HCT116 (cell line): ENCODE data around the gene KRTAP4-8.

Experiments used
- CEBPB ChIP-seq: IDR thresholded peaks from 2 replicates; pipeline ENCODE4 v1.6.1; 2012; ENCODE audit warnings: low read depth
- EGR1 ChIP-seq: IDR thresholded peaks from 2 replicates; pipeline ENCODE4 v1.6.1; 2012; ENCODE audit warnings: low read depth
- FOSL1 ChIP-seq: IDR thresholded peaks from 2 replicates; pipeline ENCODE4 v1.6.1; 2012; ENCODE audit warnings: low read depth
- POLR2A ChIP-seq: IDR thresholded peaks from 2 replicates; pipeline ENCODE4 v1.7.0; 2011; ENCODE audit warnings: borderline replicate concordance; ENCODE audit not compliant: insufficient read depth, insufficient read length; ENCODE audit errors: extremely low read depth
- POLR2AphosphoS5 ChIP-seq: IDR thresholded peaks from 2 replicates; pipeline ENCODE4 v1.6.1; 2011; ENCODE audit warnings: mild to moderate bottlenecking, low read depth, low read length, moderate library complexity
- RAD21 ChIP-seq: IDR thresholded peaks from 2 replicates; pipeline ENCODE4 v1.6.1; 2012; ENCODE audit warnings: low read depth, mild to moderate bottlenecking
- SIN3A ChIP-seq: IDR thresholded peaks from 2 replicates; pipeline ENCODE4 v1.6.1; 2012; ENCODE audit warnings: low read depth
- YY1 ChIP-seq: IDR thresholded peaks from 2 replicates; pipeline ENCODE4 v1.6.1; 2011; ENCODE audit warnings: low read length, low read depth, moderate library complexity, mild to moderate bottlenecking; ENCODE audit not compliant: insufficient replicate concordance; ENCODE audit errors: extremely low read depth
- ZFX ChIP-seq: fragments of 450-650 bp; IDR thresholded peaks from 2 replicates; pipeline ENCODE4 v1.6.1; 2017
- ZNF274 ChIP-seq: fragments of 200-500 bp; sonication (Bioruptor generic); IDR thresholded peaks from 2 replicates; pipeline ENCODE4 v1.6.1; 2014; ENCODE audit warnings: mild to moderate bottlenecking, low read depth, low read length, inconsistent platforms
- TF ChIP-seq, protein P1 (sequence below): IDR thresholded peaks from 2 replicates; pipeline ENCODE4 v1.6.1; 2011; ENCODE audit warnings: mild to moderate bottlenecking, low read length, moderate library complexity; ENCODE audit not compliant: insufficient replicate concordance; ENCODE audit errors: extremely low read depth
- TF ChIP-seq, protein P2 (sequence below), 3 experiments: fragments of 200-600 bp in 1 of 3; sonication (generic) in 1 of 3; IDR thresholded peaks in 2 of 3; conservative IDR thresholded peaks in 1 of 3; 2 replicates each; pipeline ENCODE4 v1.5.1; 2012 to 2017; ENCODE audit warnings: low read depth in 2 of 3, low read length in 2 of 3, antibody characterized with exemption in 1 of 3, borderline replicate concordance in 1 of 3, control low read depth in 1 of 3, mild to moderate bottlenecking in 1 of 3, mixed read lengths in 1 of 3, mixed run types in 1 of 3, moderate library complexity in 1 of 3; ENCODE audit not compliant: insufficient read depth in 1 of 3
- TF ChIP-seq, protein P3 (sequence below): IDR thresholded peaks from 2 replicates; pipeline ENCODE4 v1.6.1; 2012; ENCODE audit warnings: low read depth
- TF ChIP-seq, protein P4 (sequence below): IDR thresholded peaks from 2 replicates; pipeline ENCODE4 v1.6.1; 2012

DNA sequence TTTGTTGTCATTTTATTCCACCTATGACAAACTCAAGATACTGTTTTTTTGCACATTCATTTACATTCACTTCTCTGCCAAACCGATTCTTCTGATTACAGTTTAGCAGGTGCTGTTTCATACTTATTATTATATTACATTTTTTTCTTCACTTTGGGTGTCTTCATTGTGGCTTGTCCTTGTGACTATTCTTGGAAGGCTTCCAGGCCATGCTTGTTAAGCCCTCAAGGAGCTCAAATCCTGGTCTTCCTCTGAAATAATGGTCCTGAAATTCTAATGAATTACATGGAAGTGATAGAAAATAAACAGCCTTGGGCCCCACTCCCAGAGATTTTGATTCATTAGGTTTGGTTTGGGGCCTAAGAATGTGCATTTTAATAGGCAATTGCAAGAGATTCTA is 33.6 kb downstream of the KRTAP4-8 start:
- TF ChIP-seq, protein P1, sequence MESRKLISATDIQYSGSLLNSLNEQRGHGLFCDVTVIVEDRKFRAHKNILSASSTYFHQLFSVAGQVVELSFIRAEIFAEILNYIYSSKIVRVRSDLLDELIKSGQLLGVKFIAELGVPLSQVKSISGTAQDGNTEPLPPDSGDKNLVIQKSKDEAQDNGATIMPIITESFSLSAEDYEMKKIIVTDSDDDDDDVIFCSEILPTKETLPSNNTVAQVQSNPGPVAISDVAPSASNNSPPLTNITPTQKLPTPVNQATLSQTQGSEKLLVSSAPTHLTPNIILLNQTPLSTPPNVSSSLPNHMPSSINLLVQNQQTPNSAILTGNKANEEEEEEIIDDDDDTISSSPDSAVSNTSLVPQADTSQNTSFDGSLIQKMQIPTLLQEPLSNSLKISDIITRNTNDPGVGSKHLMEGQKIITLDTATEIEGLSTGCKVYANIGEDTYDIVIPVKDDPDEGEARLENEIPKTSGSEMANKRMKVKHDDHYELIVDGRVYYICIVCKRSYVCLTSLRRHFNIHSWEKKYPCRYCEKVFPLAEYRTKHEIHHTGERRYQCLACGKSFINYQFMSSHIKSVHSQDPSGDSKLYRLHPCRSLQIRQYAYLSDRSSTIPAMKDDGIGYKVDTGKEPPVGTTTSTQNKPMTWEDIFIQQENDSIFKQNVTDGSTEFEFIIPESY, result no peak
- TF ChIP-seq, protein P2, sequence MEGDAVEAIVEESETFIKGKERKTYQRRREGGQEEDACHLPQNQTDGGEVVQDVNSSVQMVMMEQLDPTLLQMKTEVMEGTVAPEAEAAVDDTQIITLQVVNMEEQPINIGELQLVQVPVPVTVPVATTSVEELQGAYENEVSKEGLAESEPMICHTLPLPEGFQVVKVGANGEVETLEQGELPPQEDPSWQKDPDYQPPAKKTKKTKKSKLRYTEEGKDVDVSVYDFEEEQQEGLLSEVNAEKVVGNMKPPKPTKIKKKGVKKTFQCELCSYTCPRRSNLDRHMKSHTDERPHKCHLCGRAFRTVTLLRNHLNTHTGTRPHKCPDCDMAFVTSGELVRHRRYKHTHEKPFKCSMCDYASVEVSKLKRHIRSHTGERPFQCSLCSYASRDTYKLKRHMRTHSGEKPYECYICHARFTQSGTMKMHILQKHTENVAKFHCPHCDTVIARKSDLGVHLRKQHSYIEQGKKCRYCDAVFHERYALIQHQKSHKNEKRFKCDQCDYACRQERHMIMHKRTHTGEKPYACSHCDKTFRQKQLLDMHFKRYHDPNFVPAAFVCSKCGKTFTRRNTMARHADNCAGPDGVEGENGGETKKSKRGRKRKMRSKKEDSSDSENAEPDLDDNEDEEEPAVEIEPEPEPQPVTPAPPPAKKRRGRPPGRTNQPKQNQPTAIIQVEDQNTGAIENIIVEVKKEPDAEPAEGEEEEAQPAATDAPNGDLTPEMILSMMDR (IDR thresholded peaks at IDR 0.05 in 2 of 3, conservative IDR thresholded peaks at IDR 0.05 in 1 of 3; ENCODE audit: borderline replicate concordance in 1 of 3, insufficient read depth in 1 of 3, low read depth in 2 of 3, low read length in 2 of 3), result no peak
- TF ChIP-seq ZNF274, result no peak
- TF ChIP-seq EGR1, result no peak
- TF ChIP-seq POLR2A, result no peak
- TF ChIP-seq CEBPB, result no peak
- TF ChIP-seq ZFX, result no peak
- TF ChIP-seq, protein P3, sequence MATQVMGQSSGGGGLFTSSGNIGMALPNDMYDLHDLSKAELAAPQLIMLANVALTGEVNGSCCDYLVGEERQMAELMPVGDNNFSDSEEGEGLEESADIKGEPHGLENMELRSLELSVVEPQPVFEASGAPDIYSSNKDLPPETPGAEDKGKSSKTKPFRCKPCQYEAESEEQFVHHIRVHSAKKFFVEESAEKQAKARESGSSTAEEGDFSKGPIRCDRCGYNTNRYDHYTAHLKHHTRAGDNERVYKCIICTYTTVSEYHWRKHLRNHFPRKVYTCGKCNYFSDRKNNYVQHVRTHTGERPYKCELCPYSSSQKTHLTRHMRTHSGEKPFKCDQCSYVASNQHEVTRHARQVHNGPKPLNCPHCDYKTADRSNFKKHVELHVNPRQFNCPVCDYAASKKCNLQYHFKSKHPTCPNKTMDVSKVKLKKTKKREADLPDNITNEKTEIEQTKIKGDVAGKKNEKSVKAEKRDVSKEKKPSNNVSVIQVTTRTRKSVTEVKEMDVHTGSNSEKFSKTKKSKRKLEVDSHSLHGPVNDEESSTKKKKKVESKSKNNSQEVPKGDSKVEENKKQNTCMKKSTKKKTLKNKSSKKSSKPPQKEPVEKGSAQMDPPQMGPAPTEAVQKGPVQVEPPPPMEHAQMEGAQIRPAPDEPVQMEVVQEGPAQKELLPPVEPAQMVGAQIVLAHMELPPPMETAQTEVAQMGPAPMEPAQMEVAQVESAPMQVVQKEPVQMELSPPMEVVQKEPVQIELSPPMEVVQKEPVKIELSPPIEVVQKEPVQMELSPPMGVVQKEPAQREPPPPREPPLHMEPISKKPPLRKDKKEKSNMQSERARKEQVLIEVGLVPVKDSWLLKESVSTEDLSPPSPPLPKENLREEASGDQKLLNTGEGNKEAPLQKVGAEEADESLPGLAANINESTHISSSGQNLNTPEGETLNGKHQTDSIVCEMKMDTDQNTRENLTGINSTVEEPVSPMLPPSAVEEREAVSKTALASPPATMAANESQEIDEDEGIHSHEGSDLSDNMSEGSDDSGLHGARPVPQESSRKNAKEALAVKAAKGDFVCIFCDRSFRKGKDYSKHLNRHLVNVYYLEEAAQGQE, result no peak
- TF ChIP-seq RAD21, result no peak
- TF ChIP-seq FOSL1, result no peak
- TF ChIP-seq SIN3A, result no peak
- TF ChIP-seq YY1, result no peak
- TF ChIP-seq POLR2AphosphoS5, result no peak
- TF ChIP-seq, protein P4, sequence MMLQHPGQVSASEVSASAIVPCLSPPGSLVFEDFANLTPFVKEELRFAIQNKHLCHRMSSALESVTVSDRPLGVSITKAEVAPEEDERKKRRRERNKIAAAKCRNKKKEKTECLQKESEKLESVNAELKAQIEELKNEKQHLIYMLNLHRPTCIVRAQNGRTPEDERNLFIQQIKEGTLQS, result no peak
